Activated CD8-positive, alpha-beta T cell treated with anti-CD3 and anti-CD28 coated beads for 36 hours (primary cell): ENCODE data around the gene SLC22A8. TPM values are rescaled to one million over a fixed set of nuclear protein-coding genes. Genes with fewer than 3 reads are reported as not detected.

Experiments used
- total RNA-seq, 2 experiments: library from RNA; stranded (reverse); gene quantifications; one replicate each; pipeline ENCODE4 v1.2.3, GENCODE V29; 2021

SLC22A8 gene
- total RNA-seq, 2 experiments from 2014 or later: not detected

Other genes with a start within 250 kb of the SLC22A8 start
- 10 to 100 TPM; 13.7 to 16.7 TPM for gene TAF6L, start 244.4 kb downstream of the SLC22A8 start, total RNA-seq
- 10 to 100 TPM; 18.6 to 19.5 TPM for gene TMEM179B, start 228.4 kb downstream of the SLC22A8 start, total RNA-seq
- gene TMEM223, start 223.8 kb downstream of the SLC22A8 start, total RNA-seq: 10 to 100 TPM; 12.3 to 12.7 TPM
- gene NXF1, start 210.4 kb downstream of the SLC22A8 start, total RNA-seq: 10 to 100 TPM; 80.9 to 90.0 TPM
- gene STX5, start 183.8 kb downstream of the SLC22A8 start, total RNA-seq: 10 to 100 TPM; 22.0 to 22.8 TPM
- not detected for gene TEX54, start 183.0 kb downstream of the SLC22A8 start, total RNA-seq
- 10 to 100 TPM; 96.5 to 99.3 TPM for gene WDR74, start 176.3 kb downstream of the SLC22A8 start, total RNA-seq
- 100 to 1,000 TPM; 299 to 315 TPM for gene SLC3A2, start 134.9 kb downstream of the SLC22A8 start, total RNA-seq
- gene CHRM1, start 94.5 kb downstream of the SLC22A8 start, total RNA-seq: not detected
- gene SLC22A6, start 30.9 kb downstream of the SLC22A8 start, total RNA-seq: not detected
- not detected for gene SLC22A24, start 128.4 kb upstream of the SLC22A8 start, total RNA-seq
- gene SLC22A25, start 227.8 kb upstream of the SLC22A8 start, total RNA-seq: not detected